Measurements from ENCODE around the gene ZNF821. TPM values are rescaled to one million over a fixed set of nuclear protein-coding genes. Genes with fewer than 3 reads are reported as not detected.
"Not testable (repeated sequence)": the region's sequence is repeated elsewhere in the genome, so short reads cannot be mapped to it uniquely, and the experiment has no call there.

Gene ZNF821
- total RNA-seq, 6 experiments from 2014 or later, result 4.1 to 6.2 (median 4.7) TPM

GRCh38 chr16:71915350-71915749 lies 31.4 kb upstream of the ZNF821 start:
- H3K9me3 Mint-ChIP-seq, result peaks cover 8% of the 10 kb centered on the region
- H3K27ac Mint-ChIP-seq, result peak overlapping the region; percentile 52
- peaks cover 60% of the 10 kb centered on the region for H3K36me3 Mint-ChIP-seq (ENCODE audit: low read depth)
- H3K4me3 Mint-ChIP-seq, result no peak overlapping the region
- no peak for TF ChIP-seq CTCF (IDR thresholded peaks at IDR 0.05)
- no peaks in the 10 kb centered on the region; the same call in 1 of the 2 replicates for H3K27me3 Mint-ChIP-seq (ENCODE audit: insufficient read depth)
- DNase-seq, result no peak
- peaks cover 52% of the 10 kb centered on the region for H3K4me1 Mint-ChIP-seq (ENCODE audit: low read depth)

- Mint-ChIP-seq H3K27me3 (ENCODE audit: insufficient read depth) (no peaks in the 10 kb centered on the region), H3K9me3 (peaks cover 8% of the 10 kb centered on the region), H3K4me3 (no peak overlapping the region), H3K27ac (peak overlapping the region; percentile 52), H3K4me1 (ENCODE audit: low read depth) (peaks cover 52% of the 10 kb centered on the region), H3K36me3 (ENCODE audit: low read depth) (peaks cover 59% of the 10 kb centered on the region)
- TF ChIP-seq CTCF (IDR thresholded peaks at IDR 0.05), result no peak
- DNase-seq, result no peak
These were observed 30.8 kb upstream of the ZNF821 start for GRCh38 chr16:71914802-71915201.

GRCh38 chr16:71912534-71913275 lies 28.7 kb upstream of the ZNF821 start:
- no peak overlapping the region for H3K27ac Mint-ChIP-seq
- no peaks in the 10 kb centered on the region; the same call in 1 of the 2 replicates for H3K9me3 Mint-ChIP-seq
- H3K27me3 Mint-ChIP-seq (ENCODE audit: insufficient read depth), result no peaks in the 10 kb centered on the region
- peaks cover 38% of the 10 kb centered on the region for H3K4me1 Mint-ChIP-seq (ENCODE audit: low read depth)
- no peak for DNase-seq
- peaks cover 48% of the 10 kb centered on the region for H3K36me3 Mint-ChIP-seq (ENCODE audit: low read depth)
- no peak for TF ChIP-seq CTCF (IDR thresholded peaks at IDR 0.05)
- H3K4me3 Mint-ChIP-seq, result no peak overlapping the region

- TF ChIP-seq CTCF (IDR thresholded peaks at IDR 0.05), result no peak
These were observed 27.1 kb upstream of the ZNF821 start for GRCh38 chr16:71911121-71911520.

GRCh38 chr16:71905765-71906164 lies 21.8 kb upstream of the ZNF821 start:
- H3K4me3 Mint-ChIP-seq; DNase-seq; H3K27me3 Mint-ChIP-seq (ENCODE audit: insufficient read depth); H3K9me3 Mint-ChIP-seq; H3K27ac Mint-ChIP-seq: not testable (repeated sequence)
- peaks cover 17% of the 10 kb centered on the region for H3K4me1 Mint-ChIP-seq (ENCODE audit: low read depth)
- peaks cover 13% of the 10 kb centered on the region; the same call in 1 of the 2 replicates for H3K36me3 Mint-ChIP-seq (ENCODE audit: low read depth)

More at GRCh38 chr16:71911121-71911520, 27.1 kb upstream of the ZNF821 start:
- Mint-ChIP-seq H3K27me3 (ENCODE audit: insufficient read depth) (no peaks in the 10 kb centered on the region), H3K36me3 (ENCODE audit: low read depth) (peaks cover 33% of the 10 kb centered on the region), H3K4me1 (ENCODE audit: low read depth) (peaks cover 22% of the 10 kb centered on the region), H3K9me3 (no peaks in the 10 kb centered on the region), H3K4me3 (no peak overlapping the region), H3K27ac (no peak overlapping the region)
- no peak for DNase-seq

GRCh38 chr16:71904239-71904638 lies 20.3 kb upstream of the ZNF821 start:
- no peak for TF ChIP-seq CTCF (IDR thresholded peaks at IDR 0.05)
- H3K27me3 Mint-ChIP-seq (ENCODE audit: insufficient read depth), result no peaks in the 10 kb centered on the region
- no peak overlapping the region for H3K4me3 Mint-ChIP-seq
- no peak for DNase-seq
- peaks cover 5% of the 10 kb centered on the region; the same call in 1 of the 2 replicates for H3K36me3 Mint-ChIP-seq (ENCODE audit: low read depth)
- peaks cover 26% of the 10 kb centered on the region for H3K4me1 Mint-ChIP-seq (ENCODE audit: low read depth)
- H3K27ac Mint-ChIP-seq, result no peak overlapping the region
- H3K9me3 Mint-ChIP-seq, result no peaks in the 10 kb centered on the region

Measured in HFFc6 (cell line).